Uterus (tissue), 4 donors: Measurements from ENCODE around the gene CRYBA2. TPM values are rescaled to one million over a fixed set of nuclear protein-coding genes. Genes with fewer than 3 reads are reported as not detected.

Experiments used
- DNase-seq, 2 donors: peaks; one replicate each; pipeline ENCODE4 v3.0.0-alpha.2; 2019 to 2020
- H3K27ac ChIP-seq, 2 donors: fragments of 200-600 bp; sonication (generic); 1 replicate in 1 of 2; 2 replicates in 1 of 2; pipeline ENCODE4 v1.5.1; 2016 to 2018
- H3K27me3 ChIP-seq, 2 donors: fragments of 200-600 bp; sonication (generic); one replicate each; pipeline ENCODE4 v1.5.1; 2018 to 2019; ENCODE audit warnings: control low read depth in 1 of 2
- H3K36me3 ChIP-seq, 2 donors: fragments of 200-600 bp; sonication (generic); one replicate each; pipeline ENCODE4 v1.5.1; 2019; ENCODE audit warnings: control low read depth in 1 of 2
- H3K4me1 ChIP-seq, 2 donors: fragments of 200-600 bp; sonication (generic); one replicate each; pipeline ENCODE4 v1.5.1; 2018 to 2019; ENCODE audit warnings: control low read depth in 1 of 2
- H3K4me3 ChIP-seq, 2 donors: fragments of 200-600 bp; sonication (generic); 1 replicate in 1 of 2; 2 replicates in 1 of 2; pipeline ENCODE4 v1.5.1; 2018 to 2019; ENCODE audit warnings: mild to moderate bottlenecking in 1 of 2
- H3K9me3 ChIP-seq, 2 donors: fragments of 200-600 bp; sonication (generic); one replicate each; pipeline ENCODE4 v1.5.1; 2019; ENCODE audit warnings: control low read depth in 1 of 2
- POLR2A ChIP-seq, 2 donors: fragments of 450-650 bp; IDR thresholded peaks; one replicate each; pipeline ENCODE4 v1.6.1; 2016; ENCODE audit warnings: antibody characterized with exemption in 2 of 2, mild to moderate bottlenecking in 1 of 2, moderate library complexity in 1 of 2
- intact Hi-C: fragments of 100-400 bp; cut with DNase I; formaldehyde crosslinking; loops from one replicate; pipeline ENCODE4 v1.15.1; 2023; ENCODE audit warnings: low total_unique reads
- total RNA-seq, 4 donors: library from RNA; depleted of rRNA in 3 of 4; stranded (reverse); fragments of >200 nt in 3 of 4; gene quantifications; one replicate each; pipeline versions ENCODE4 v1.1.0 to v1.2.4, GENCODE V29; 2014 to 2023
- TF ChIP-seq, protein P1 (sequence below), 4 experiments: fragments of 200-600 bp in 2 of 4; fragments of 450-650 bp in 2 of 4; sonication (generic) in 2 of 4; IDR thresholded peaks; one replicate each; pipeline ENCODE4 v1.5.1; 2016 to 2019; ENCODE audit warnings: antibody characterized with exemption in 4 of 4, mild to moderate bottlenecking in 2 of 4, moderate library complexity in 1 of 4
- donor health status: DM: yes; HTN: yes; CAD: no.

CRYBA2 gene
- total RNA-seq, 4 donors from 2014 or later, result not detected

DNA sequence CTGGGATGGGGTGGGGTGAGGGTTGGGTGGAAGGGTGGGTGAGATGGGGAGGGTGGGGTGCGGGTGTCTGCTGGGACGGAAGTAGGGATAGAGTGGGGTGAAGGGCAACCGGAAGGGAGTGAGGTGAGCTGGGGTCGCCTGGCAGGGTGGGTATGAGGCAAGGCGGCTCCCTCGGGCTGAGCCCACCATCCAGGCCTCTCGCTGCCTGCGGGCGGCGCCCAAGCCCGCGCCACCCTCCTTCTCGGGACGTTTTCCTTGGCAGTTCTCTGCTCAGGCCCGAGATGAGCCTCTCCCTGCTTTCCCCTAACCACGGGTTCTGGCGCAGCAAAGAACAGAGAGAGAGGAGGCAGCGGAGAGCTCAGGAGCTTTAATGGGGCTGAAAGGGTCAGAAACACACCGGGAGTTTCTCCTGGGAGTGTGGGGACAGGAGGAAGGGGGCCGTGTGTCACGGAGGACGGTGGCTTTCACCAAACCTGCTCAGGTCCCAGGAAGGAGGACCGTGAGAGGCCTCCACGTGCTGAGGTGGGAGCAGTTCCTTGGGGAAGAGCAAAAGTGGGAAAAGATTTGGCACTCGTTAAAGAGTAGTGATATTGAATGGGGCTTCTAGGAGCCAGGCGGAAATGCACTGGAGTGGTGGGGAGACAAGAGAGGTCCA is 12.4 kb downstream of the CRYBA2 start:
- H3K27ac ChIP-seq, result no peak overlapping the region
- intact Hi-C loops, result no loop called here
- H3K27me3 ChIP-seq, result peaks cover 21 to 57% of the 10 kb centered on the region in 2 donors
- H3K4me3 ChIP-seq, result peak overlapping the region in 1 of 2 donors; percentile 22
- H3K9me3 ChIP-seq, result no peaks in the 10 kb centered on the region
- TF ChIP-seq, protein P1, sequence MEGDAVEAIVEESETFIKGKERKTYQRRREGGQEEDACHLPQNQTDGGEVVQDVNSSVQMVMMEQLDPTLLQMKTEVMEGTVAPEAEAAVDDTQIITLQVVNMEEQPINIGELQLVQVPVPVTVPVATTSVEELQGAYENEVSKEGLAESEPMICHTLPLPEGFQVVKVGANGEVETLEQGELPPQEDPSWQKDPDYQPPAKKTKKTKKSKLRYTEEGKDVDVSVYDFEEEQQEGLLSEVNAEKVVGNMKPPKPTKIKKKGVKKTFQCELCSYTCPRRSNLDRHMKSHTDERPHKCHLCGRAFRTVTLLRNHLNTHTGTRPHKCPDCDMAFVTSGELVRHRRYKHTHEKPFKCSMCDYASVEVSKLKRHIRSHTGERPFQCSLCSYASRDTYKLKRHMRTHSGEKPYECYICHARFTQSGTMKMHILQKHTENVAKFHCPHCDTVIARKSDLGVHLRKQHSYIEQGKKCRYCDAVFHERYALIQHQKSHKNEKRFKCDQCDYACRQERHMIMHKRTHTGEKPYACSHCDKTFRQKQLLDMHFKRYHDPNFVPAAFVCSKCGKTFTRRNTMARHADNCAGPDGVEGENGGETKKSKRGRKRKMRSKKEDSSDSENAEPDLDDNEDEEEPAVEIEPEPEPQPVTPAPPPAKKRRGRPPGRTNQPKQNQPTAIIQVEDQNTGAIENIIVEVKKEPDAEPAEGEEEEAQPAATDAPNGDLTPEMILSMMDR (IDR thresholded peaks at IDR 0.05), result no peak
- TF ChIP-seq POLR2A (IDR thresholded peaks at IDR 0.05), result no peak
- no peaks in the 10 kb centered on the region for H3K36me3 ChIP-seq
- H3K4me1 ChIP-seq, result peaks cover 0 to 29% of the 10 kb centered on the region in 2 donors
- DNase-seq, result no peak

DNA sequence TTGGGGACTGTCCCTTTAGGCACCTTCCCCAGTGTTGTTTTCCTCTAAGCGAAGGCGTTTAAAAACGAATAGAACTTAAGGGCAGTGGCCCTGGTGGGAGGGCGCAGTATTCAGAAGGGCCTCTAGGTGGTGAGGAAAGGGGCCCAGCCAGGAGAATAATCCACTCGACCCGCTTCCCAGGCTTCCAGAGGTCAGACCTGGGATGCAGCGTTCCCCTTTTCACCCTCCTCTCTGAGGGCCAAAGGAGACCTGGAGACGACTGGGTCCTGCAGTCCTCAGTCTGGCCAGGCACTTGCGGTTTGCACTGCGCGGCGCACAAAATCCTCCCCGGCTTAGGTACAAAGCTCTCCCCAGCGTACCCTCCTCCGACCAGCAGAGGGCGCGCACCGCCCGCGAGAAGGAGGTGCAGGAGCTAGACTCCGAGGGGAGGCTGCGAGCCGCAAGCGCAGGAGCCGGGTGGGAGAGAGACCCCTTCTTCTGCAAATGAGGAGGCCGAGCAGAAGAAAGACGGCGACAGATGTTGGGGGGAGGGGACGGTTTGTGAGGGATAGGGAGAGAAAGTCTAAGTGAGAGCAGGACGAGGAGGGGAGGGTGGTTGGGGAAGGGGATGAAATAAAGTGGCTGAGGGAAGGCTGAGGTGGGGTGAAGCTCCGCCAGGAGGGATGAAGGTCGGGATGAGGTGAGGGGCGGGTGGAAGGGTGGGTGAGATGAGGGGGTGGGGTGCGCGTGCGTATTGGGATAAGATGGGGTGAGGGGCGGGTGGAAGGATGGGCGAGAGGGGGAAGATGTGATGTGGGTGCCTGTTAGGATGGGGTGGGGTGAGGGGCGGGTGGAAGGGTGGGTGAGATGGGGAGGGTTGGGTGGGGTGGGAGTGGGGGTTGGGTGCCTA is 13.1 kb downstream of the CRYBA2 start:
- TF ChIP-seq, protein P1 (IDR thresholded peaks at IDR 0.05), result peak; percentile 76 to 87 (median 80)
- no peak for TF ChIP-seq POLR2A (IDR thresholded peaks at IDR 0.05)
- H3K9me3 ChIP-seq, result no peaks in the 10 kb centered on the region
- DNase-seq, result peak; percentile 67 to 80
- no peak overlapping the region for H3K27ac ChIP-seq
- intact Hi-C loops, result no loop called here
- no peaks in the 10 kb centered on the region for H3K36me3 ChIP-seq
- no peak overlapping the region for H3K4me3 ChIP-seq
- peaks cover 13 to 51% of the 10 kb centered on the region in 2 donors for H3K27me3 ChIP-seq
- peaks cover 0 to 25% of the 10 kb centered on the region in 2 donors for H3K4me1 ChIP-seq

DNA sequence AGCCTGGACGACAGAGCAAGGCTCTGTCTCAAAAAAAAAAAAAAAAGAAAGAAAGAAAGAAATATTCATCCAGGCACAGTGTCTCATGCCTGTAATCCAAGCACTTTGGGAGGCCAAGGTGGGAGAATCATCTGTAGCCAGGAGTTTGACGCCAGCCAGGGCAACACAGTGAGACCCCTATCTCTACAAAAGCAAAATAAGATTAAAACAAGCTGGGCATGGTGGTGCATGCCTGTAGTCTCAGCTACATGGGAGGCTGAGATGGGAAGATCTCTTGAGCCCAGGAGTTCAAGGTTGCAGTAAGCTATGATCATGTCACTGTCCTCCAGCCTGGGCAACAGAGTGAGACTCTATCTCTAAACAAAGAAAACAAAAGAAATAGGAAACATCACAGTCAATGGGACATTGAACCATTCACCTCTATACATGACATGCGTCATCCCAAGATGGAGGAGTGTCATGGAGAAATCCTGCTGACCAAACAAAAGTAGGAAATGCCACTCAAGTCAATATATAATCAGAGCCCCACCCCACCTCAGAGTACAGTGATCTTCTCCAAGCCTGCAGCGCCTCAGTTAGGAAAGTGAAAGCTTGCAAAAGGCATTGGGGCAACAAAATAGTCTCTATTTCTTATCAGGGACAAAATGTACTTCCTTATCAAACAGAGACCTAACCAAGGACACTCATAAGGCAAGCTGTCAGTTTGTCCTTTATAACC is 18.0 kb downstream of the CRYBA2 start:
- Histone ChIP-seq H3K9me3 (no peaks in the 10 kb centered on the region), H3K4me1 (no peaks in the 10 kb centered on the region), H3K27ac (no peak overlapping the region), H3K4me3 (no peak overlapping the region), H3K36me3 (no peaks in the 10 kb centered on the region), H3K27me3 (peaks cover 0 to 12% of the 10 kb centered on the region in 2 donors)
- TF ChIP-seq, protein P1 (IDR thresholded peaks at IDR 0.05), result no peak
- no peak for TF ChIP-seq POLR2A (IDR thresholded peaks at IDR 0.05)
- DNase-seq, result no peak
- intact Hi-C loops, result no loop called here

DNA sequence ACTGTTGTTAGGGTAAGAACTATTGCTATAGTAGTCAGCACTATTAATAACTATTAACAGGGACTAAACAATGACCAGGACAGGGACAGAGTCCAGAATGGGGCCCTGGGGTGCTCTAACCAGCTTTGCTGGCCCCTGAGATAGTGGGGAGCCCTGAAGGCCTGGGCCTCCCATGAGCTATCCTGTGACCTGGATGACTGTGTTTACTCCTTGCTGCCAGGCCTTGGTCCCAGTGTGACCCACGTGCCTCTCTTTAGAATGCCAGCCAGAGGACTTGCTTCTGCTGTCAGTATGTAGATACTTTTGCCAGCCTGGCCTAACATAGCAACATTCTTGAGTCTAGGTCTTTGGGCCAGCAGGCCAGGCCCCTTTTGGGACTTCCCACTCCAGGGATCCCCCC is 22.3 kb downstream of the CRYBA2 start:
- Histone ChIP-seq H3K4me1 (no peaks in the 10 kb centered on the region), H3K4me3 (no peak overlapping the region), H3K27me3 (peaks cover 0 to 2% of the 10 kb centered on the region in 2 donors), H3K9me3 (no peaks in the 10 kb centered on the region), H3K36me3 (no peaks in the 10 kb centered on the region), H3K27ac (no peak overlapping the region)
- no peak for DNase-seq
- TF ChIP-seq, protein P1 (IDR thresholded peaks at IDR 0.05), result no peak
- no peak for TF ChIP-seq POLR2A (IDR thresholded peaks at IDR 0.05)
- intact Hi-C loops, result no loop called here
